K562 (cell line): ENCODE data around the gene RBMS3.

Experiments used
- CTCF ChIP-seq, 3 experiments: IDR thresholded peaks in 2 of 3; conservative IDR thresholded peaks in 1 of 3; 2 replicates each; pipeline ENCODE4 v1.5.1; 2011 to 2012; ENCODE audit warnings: low read length in 3 of 3, mild to moderate bottlenecking in 3 of 3, control low read depth in 2 of 3, improper control_type of control experiment in 1 of 3, inconsistent platforms in 1 of 3, low read depth in 1 of 3, mixed read lengths in 1 of 3, moderate library complexity in 1 of 3; ENCODE audit not compliant: insufficient read depth in 2 of 3
- E2F1 ChIP-seq: sonication (generic); formaldehyde crosslinking; IDR thresholded peaks from 2 replicates; pipeline ENCODE4 v1.8.1; 2023; ENCODE audit warnings: mild to moderate bottlenecking, missing genetic modification reagents, moderate library complexity
- KLF16 ChIP-seq: IDR thresholded peaks from 2 replicates; pipeline ENCODE4 v1.6.1; 2016; ENCODE audit warnings: antibody characterized with exemption
- NCOR1 ChIP-seq: fragments of 450-650 bp; IDR thresholded peaks from 2 replicates; pipeline ENCODE4 v1.6.1; 2016; ENCODE audit warnings: mild to moderate bottlenecking, moderate library complexity
- NFXL1 ChIP-seq: fragments of 450-650 bp; formaldehyde crosslinking; IDR thresholded peaks from 2 replicates; pipeline ENCODE4 v1.4.0; 2021; ENCODE audit warnings: mild to moderate bottlenecking
- POLR2A ChIP-seq: fragments of 450-650 bp; conservative IDR thresholded peaks from 2 replicates; pipeline ENCODE4 v1.6.1; 2016
- POLR2AphosphoS5 ChIP-seq: IDR thresholded peaks from 2 replicates; pipeline ENCODE4 v1.6.1; 2011; ENCODE audit warnings: mild to moderate bottlenecking, low read depth, low read length, moderate library complexity; ENCODE audit not compliant: control insufficient read depth, insufficient read depth
- REST ChIP-seq, 2 experiments: fragments of 450-650 bp; formaldehyde crosslinking in 1 of 2; IDR thresholded peaks; 2 replicates each; pipeline versions ENCODE4 v1.4.0 to v1.6.1; 2014 to 2020; ENCODE audit warnings: mild to moderate bottlenecking in 2 of 2, borderline replicate concordance in 1 of 2, low read depth in 1 of 2
- RFX1 ChIP-seq: fragments of 450-650 bp; IDR thresholded peaks from 2 replicates; pipeline ENCODE4 v1.6.1; 2016; ENCODE audit warnings: mild to moderate bottlenecking, moderate library complexity
- SMAD3 ChIP-seq: fragments of 450-650 bp; formaldehyde crosslinking; conservative IDR thresholded peaks from 2 replicates; pipeline ENCODE4 v1.4.0; 2020; ENCODE audit warnings: mild to moderate bottlenecking
- TFAM ChIP-seq: fragments of 250-450 bp; sonication (Bioruptor Pico); conservative IDR thresholded peaks from 2 replicates; pipeline ENCODE4 v1.5.0; 2021; ENCODE audit warnings: mild to moderate bottlenecking, moderate library complexity
- ZBTB26 ChIP-seq: fragments of 450-650 bp; formaldehyde crosslinking; IDR thresholded peaks from 2 replicates; pipeline ENCODE4 v1.4.0; 2022; ENCODE audit warnings: missing genetic modification characterization
- ZHX1 ChIP-seq: fragments of 150-350 bp; conservative IDR thresholded peaks from 2 replicates; pipeline ENCODE4 v1.6.1; 2014; ENCODE audit warnings: low read length
- ZNF121 ChIP-seq: sonication (generic); formaldehyde crosslinking; conservative IDR thresholded peaks from 2 replicates; pipeline ENCODE4 v1.8.0; 2022; ENCODE audit warnings: missing genetic modification reagents

GRCh38 chr3:29410660-29411405 is 130.0 kb downstream of the RBMS3 start:
- TF ChIP-seq POLR2AphosphoS5 = no peak
- no peak for TF ChIP-seq CTCF (IDR thresholded peaks at IDR 0.05 in 2 of 3, conservative IDR thresholded peaks at IDR 0.05 in 1 of 3; ENCODE audit: insufficient read depth in 2 of 3, low read depth in 1 of 3, low read length in 3 of 3)
- TF ChIP-seq ZHX1 = no peak
- no peak for TF ChIP-seq NFXL1
- TF ChIP-seq SMAD3 (CRISPR knock-in tag) = no peak
- TF ChIP-seq REST (IDR thresholded peaks at IDR 0.05; ENCODE audit: borderline replicate concordance) = no peak
- TF ChIP-seq REST (CRISPR knock-in tag; IDR thresholded peaks at IDR 0.05; ENCODE audit: low read depth) = no peak
- no peak for TF ChIP-seq KLF16
- TF ChIP-seq E2F1 (CRISPR knock-in tag) = no peak
- no peak for TF ChIP-seq POLR2A
- TF ChIP-seq ZNF121 (CRISPR knock-in tag) = no peak
- TF ChIP-seq ZBTB26 (CRISPR knock-in tag) = no peak
- no peak for TF ChIP-seq RFX1
- no peak for TF ChIP-seq TFAM (CRISPR knock-in tag)
- TF ChIP-seq NCOR1 = no peak
